AG10803 (cell line): ENCODE measurements around the gene A2M.

Experiments used
- DNase-seq: peaks from one replicate; pipeline ENCODE4 v3.0.0; 2010; ENCODE audit warnings: low read depth
- H3K4me3 ChIP-seq: 2 replicates; pipeline ENCODE4 v1.5.1; 2011; ENCODE audit warnings: mild to moderate bottlenecking, low read length, control low read depth
- CTCF ChIP-seq: conservative IDR thresholded peaks from 2 replicates; pipeline ENCODE4 v1.5.1; 2011; ENCODE audit warnings: mild to moderate bottlenecking, low read length, control low read depth, inconsistent platforms

A2M gene

GRCh38 chr12:9120487-9121184 is 4.9 kb upstream of the A2M start:
- no peak for TF ChIP-seq CTCF
- H3K4me3 ChIP-seq = no peak overlapping the region
- DNase-seq = no peak

GRCh38 chr12:9118158-9118557 is 2.4 kb upstream of the A2M start:
- no peak for TF ChIP-seq CTCF
- DNase-seq = peak; percentile 4
- H3K4me3 ChIP-seq = no peak overlapping the region

- no peak overlapping the region for H3K4me3 ChIP-seq
- TF ChIP-seq CTCF = no peak
- DNase-seq = no peak
Measured at GRCh38 chr12:9114946-9115345, 773 bp downstream of the A2M start.

- no peak overlapping the region for H3K4me3 ChIP-seq
- no peak for DNase-seq
- no peak for TF ChIP-seq CTCF
Measured at GRCh38 chr12:9113987-9114309, 1.8 kb downstream of the A2M start.

- TF ChIP-seq CTCF = no peak
- no peak for DNase-seq
- H3K4me3 ChIP-seq = no peak overlapping the region
Measured at GRCh38 chr12:9113296-9113986, 2.3 kb downstream of the A2M start.

- no peak for TF ChIP-seq CTCF
- DNase-seq = no peak
- no peak overlapping the region for H3K4me3 ChIP-seq
Measured at GRCh38 chr12:9112076-9112853, 3.5 kb downstream of the A2M start.
